ENCODE results near the gene TULP4. TPM values are rescaled to one million over a fixed set of nuclear protein-coding genes. Genes with fewer than 3 reads are reported as not detected.

TULP4 gene
- total RNA-seq, 1 experiment from 2014 or later = 64.6 TPM

GRCh38 chr6:158387036-158387435 is 74.8 kb downstream of the TULP4 start:
- Histone ChIP-seq H3K4ac (ENCODE audit: low read depth, low read length) (no peak overlapping the region), H2BK12ac (ENCODE audit: insufficient read length, low read depth, low read length) (no peak overlapping the region), H3K23ac (ENCODE audit: insufficient read length, low read depth, low read length) (no peak overlapping the region), H3T11ph (ENCODE audit: low read length) (no peak overlapping the region), H2BK15ac (ENCODE audit: low read depth, low read length) (no peak overlapping the region), H2BK20ac (ENCODE audit: low read depth, low read length, poor library complexity, severe bottlenecking) (no peak overlapping the region), H3K9ac (ENCODE audit: extremely low read depth, insufficient read length, low read length) (no peak overlapping the region), H4K5ac (ENCODE audit: insufficient read length, low read depth, low read length) (no peak overlapping the region), H3K56ac (ENCODE audit: insufficient read length, low read depth, low read length) (no peak overlapping the region), H2BK120ac (ENCODE audit: low read depth, low read length, poor library complexity, severe bottlenecking) (no peak overlapping the region), H3K4me1 (ENCODE audit: insufficient read depth, low read length) (no peaks in the 10 kb centered on the region), H3K4me2 (ENCODE audit: insufficient read depth, insufficient read length, low read length) (no peak overlapping the region), H3K14ac (ENCODE audit: insufficient read depth, low read length) (no peak overlapping the region), H4K91ac (ENCODE audit: insufficient read length, low read depth, low read length) (no peak overlapping the region), H3K27me3 (ENCODE audit: insufficient read depth, low read length) (no peaks in the 10 kb centered on the region), H4K8ac (replicated peaks; ENCODE audit: insufficient read length, low read depth, low read length) (no peak overlapping the region), H3K9me3 (ENCODE audit: control insufficient read depth, low read depth, low read length) (no peaks in the 10 kb centered on the region), H3K79me1 (ENCODE audit: insufficient read depth, low read depth, low read length, poor library complexity, severe bottlenecking) (no peaks in the 10 kb centered on the region), H3K18ac (ENCODE audit: insufficient read length, low read depth, low read length) (no peak overlapping the region), H2AFZ (ENCODE audit: low read length) (no peak overlapping the region), H2BK5ac (ENCODE audit: insufficient read length, low read length) (no peak overlapping the region), H4K20me1 (ENCODE audit: control insufficient read depth, insufficient read depth, insufficient read length) (no peaks in the 10 kb centered on the region), H3K23me2 (ENCODE audit: insufficient read length, low read depth, low read length, poor library complexity, severe bottlenecking) (no peaks in the 10 kb centered on the region), H3K79me2 (ENCODE audit: insufficient read depth, low read length) (no peaks in the 10 kb centered on the region), H2AK5ac (ENCODE audit: insufficient read length, low read length) (no peak overlapping the region), H3K27ac (ENCODE audit: insufficient read length, low read depth, low read length) (no peak overlapping the region)
- H3K27ac Mint-ChIP-seq = no peak overlapping the region
- no peak for DNase-seq
- no peaks in the 10 kb centered on the region for H3K4me1 Mint-ChIP-seq
- no CpG with 5 or more reads among the region's 3 CpGs for WGBS (ENCODE audit: extremely low coverage, insufficient read length, low lambda C conversion rate)
- peaks cover 8 to 13% (median 9%) of the 10 kb centered on the region in 3 experiments for H3K36me3 Mint-ChIP-seq (ENCODE audit: insufficient read depth in 1 of 3, low read depth in 3 of 3)
- TF ChIP-seq, protein P1, sequence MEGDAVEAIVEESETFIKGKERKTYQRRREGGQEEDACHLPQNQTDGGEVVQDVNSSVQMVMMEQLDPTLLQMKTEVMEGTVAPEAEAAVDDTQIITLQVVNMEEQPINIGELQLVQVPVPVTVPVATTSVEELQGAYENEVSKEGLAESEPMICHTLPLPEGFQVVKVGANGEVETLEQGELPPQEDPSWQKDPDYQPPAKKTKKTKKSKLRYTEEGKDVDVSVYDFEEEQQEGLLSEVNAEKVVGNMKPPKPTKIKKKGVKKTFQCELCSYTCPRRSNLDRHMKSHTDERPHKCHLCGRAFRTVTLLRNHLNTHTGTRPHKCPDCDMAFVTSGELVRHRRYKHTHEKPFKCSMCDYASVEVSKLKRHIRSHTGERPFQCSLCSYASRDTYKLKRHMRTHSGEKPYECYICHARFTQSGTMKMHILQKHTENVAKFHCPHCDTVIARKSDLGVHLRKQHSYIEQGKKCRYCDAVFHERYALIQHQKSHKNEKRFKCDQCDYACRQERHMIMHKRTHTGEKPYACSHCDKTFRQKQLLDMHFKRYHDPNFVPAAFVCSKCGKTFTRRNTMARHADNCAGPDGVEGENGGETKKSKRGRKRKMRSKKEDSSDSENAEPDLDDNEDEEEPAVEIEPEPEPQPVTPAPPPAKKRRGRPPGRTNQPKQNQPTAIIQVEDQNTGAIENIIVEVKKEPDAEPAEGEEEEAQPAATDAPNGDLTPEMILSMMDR (conservative IDR thresholded peaks at IDR 0.05) = peak; percentile 33; the same call in 2 of the 3 replicates
- no peak overlapping the region for H3K4me3 Mint-ChIP-seq
- no peaks in the 10 kb centered on the region for H3K27me3 Mint-ChIP-seq (ENCODE audit: low read depth)
- H3K9me3 Mint-ChIP-seq = peaks cover 3 to 24% of the 10 kb centered on the region in 2 experiments

Measured in H9 (cell line).